Measurements from ENCODE around the gene DTNA. TPM values are rescaled to one million over a fixed set of nuclear protein-coding genes. Genes with fewer than 3 reads are reported as not detected.
A peak's percentile ranks its signal among the peaks of the same experiment; 100 is the strongest.
"Not testable (repeated sequence)": the region's sequence is repeated elsewhere in the genome, so short reads cannot be mapped to it uniquely, and the experiment has no call there.

DTNA gene
- total RNA-seq: 10 to 100 TPM; 10.7 to 76.2 TPM

DNA sequence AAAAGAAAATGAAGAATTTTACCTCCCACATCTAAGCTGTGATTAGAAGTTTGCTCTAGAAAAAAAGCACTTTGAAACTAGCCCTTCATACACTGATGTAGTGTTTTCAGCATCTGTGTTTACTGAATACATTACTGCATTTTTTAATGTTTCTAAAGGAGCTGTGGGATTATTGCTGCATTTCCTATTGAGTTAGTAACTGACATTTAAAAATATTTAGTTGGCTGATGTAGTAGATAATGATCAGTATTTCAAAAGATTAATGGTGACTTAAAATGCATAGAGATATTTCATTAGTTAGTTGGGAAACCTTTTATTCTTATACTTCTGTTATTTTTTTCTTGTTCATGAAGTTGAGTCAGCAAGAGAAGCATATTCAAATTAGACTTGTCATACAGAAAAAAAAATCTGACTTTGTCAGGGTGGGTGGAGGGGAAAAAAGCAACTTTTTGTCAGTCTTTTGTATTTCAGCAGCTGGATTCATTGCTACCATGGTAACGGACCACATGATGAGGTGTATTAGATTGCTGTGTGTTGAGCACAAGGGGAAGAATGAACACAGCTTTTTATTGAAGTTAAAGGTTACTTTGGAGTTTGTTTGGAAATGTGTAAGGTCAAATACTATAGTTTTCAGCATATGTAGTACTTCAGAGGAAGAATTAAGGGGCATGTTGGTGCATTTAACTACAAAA is at the start of gene DTNA:
TSS of gene DTNA (plus strand) at position 549 of the 692 bp plus-strand sequence. CDS start 45,679 bp downstream, outside the sequence.
- H3K36me3 ChIP-seq: no peaks in the 10 kb centered on the region
- TF ChIP-seq, protein P1, sequence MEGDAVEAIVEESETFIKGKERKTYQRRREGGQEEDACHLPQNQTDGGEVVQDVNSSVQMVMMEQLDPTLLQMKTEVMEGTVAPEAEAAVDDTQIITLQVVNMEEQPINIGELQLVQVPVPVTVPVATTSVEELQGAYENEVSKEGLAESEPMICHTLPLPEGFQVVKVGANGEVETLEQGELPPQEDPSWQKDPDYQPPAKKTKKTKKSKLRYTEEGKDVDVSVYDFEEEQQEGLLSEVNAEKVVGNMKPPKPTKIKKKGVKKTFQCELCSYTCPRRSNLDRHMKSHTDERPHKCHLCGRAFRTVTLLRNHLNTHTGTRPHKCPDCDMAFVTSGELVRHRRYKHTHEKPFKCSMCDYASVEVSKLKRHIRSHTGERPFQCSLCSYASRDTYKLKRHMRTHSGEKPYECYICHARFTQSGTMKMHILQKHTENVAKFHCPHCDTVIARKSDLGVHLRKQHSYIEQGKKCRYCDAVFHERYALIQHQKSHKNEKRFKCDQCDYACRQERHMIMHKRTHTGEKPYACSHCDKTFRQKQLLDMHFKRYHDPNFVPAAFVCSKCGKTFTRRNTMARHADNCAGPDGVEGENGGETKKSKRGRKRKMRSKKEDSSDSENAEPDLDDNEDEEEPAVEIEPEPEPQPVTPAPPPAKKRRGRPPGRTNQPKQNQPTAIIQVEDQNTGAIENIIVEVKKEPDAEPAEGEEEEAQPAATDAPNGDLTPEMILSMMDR (IDR thresholded peaks at IDR 0.05): no peak
- TF ChIP-seq POLR2AphosphoS5 (IDR thresholded peaks at IDR 0.05) (no peak), POLR2A (IDR thresholded peaks at IDR 0.05) (no peak)
- no peaks in the 10 kb centered on the region for H3K27me3 ChIP-seq (replicated peaks; ENCODE audit: insufficient read depth)
- no peaks in the 10 kb centered on the region for H3K9me3 ChIP-seq
- no peak within 1 kb of the TSS for H3K4me3 ChIP-seq
- H3K4me1 ChIP-seq (replicated peaks): no peaks in the 10 kb centered on the region
- DNase-seq (ENCODE audit: low spot score): no peak
- peak within 1 kb of the TSS in 1 of 2 donors; percentile 46 for H3K27ac ChIP-seq
- intact Hi-C loops (cut with DNase I): no loop called here
- 33% methylated on average over 1 of the region's 1 CpG for WGBS

DNA sequence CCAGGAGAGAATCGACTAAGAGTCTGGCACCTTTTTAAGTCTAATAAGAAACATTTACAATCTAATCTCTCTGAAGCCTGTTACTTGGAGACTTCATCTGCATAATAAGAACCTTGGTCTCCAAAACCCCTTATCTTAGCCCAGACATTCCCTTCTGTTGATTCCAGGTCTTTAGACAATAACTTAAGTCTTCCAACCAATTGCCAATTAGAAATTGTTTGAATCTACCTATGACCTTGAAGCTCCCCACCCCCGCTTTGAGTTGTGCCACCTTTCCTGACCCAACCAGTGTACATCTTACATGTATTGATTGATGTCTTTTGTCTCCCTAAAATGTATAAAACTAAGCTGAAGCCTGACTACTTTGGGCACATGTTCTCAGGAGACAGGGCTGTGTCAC is 49.5 kb upstream of the DTNA start:
- TF ChIP-seq, protein P1 (IDR thresholded peaks at IDR 0.05): no peak
- TF ChIP-seq POLR2A (IDR thresholded peaks at IDR 0.05) (no peak), POLR2AphosphoS5 (IDR thresholded peaks at IDR 0.05) (no peak)
- 81% methylated on average over 2 of the region's 2 CpGs for WGBS
- Histone ChIP-seq H3K4me3 (no peak overlapping the region), H3K9me3 (no peaks in the 10 kb centered on the region), H3K27me3 (replicated peaks; ENCODE audit: insufficient read depth) (no peaks in the 10 kb centered on the region), H3K36me3 (no peaks in the 10 kb centered on the region), H3K4me1 (replicated peaks) (no peaks in the 10 kb centered on the region), H3K27ac (no peak overlapping the region)
- intact Hi-C loops (cut with DNase I): loop anchor here (5.0 kb wide), 1 partner anchor 127 kb away; no protein-coding TSS in a partner anchor
- DNase-seq (ENCODE audit: low spot score): no peak

DNA sequence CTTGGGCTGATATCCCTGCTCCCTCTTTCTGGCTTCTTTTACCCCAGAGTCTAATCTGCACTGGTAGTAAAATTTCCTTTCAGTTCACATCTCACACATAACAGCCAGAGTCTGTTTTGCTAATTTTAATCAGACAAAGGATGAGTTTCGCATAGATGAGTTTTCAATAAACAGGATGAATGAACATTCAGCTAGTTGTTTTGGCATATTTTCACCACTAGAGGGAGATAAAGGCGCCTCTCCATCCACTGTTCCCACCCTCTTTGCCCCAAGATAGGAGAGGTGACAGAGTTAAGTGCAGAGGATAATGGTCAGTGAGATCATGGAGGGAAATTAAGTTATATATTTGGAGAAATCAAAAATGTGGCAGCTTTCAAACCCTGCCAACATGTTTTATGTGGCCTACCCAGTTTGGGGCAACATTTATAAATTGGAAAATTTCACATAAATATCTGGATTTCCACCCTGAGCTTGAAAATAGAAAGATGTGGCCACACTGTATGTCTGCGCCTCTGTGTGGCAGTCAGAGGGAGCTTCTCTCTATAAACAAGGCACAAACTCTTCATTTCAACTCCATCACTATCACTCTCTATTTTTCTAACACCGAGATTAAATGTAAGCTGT is 48.5 kb upstream of the DTNA start:
- no peaks in the 10 kb centered on the region for H3K9me3 ChIP-seq
- TF ChIP-seq POLR2A (IDR thresholded peaks at IDR 0.05) (no peak), POLR2AphosphoS5 (IDR thresholded peaks at IDR 0.05) (no peak)
- TF ChIP-seq, protein P1 (IDR thresholded peaks at IDR 0.05): peak; percentile 47 to 53 (median 50)
- H3K27ac ChIP-seq: no peak overlapping the region
- no peak overlapping the region for H3K4me3 ChIP-seq
- no peaks in the 10 kb centered on the region for H3K36me3 ChIP-seq
- no peak for DNase-seq (ENCODE audit: low spot score)
- H3K4me1 ChIP-seq (replicated peaks): no peaks in the 10 kb centered on the region
- 61% methylated on average over 4 of the region's 4 CpGs for WGBS
- intact Hi-C loops (cut with DNase I): loop anchor here (5.0 kb wide), 1 partner anchor 126 kb away; no protein-coding TSS in a partner anchor
- no peaks in the 10 kb centered on the region for H3K27me3 ChIP-seq (replicated peaks; ENCODE audit: insufficient read depth)

DNA sequence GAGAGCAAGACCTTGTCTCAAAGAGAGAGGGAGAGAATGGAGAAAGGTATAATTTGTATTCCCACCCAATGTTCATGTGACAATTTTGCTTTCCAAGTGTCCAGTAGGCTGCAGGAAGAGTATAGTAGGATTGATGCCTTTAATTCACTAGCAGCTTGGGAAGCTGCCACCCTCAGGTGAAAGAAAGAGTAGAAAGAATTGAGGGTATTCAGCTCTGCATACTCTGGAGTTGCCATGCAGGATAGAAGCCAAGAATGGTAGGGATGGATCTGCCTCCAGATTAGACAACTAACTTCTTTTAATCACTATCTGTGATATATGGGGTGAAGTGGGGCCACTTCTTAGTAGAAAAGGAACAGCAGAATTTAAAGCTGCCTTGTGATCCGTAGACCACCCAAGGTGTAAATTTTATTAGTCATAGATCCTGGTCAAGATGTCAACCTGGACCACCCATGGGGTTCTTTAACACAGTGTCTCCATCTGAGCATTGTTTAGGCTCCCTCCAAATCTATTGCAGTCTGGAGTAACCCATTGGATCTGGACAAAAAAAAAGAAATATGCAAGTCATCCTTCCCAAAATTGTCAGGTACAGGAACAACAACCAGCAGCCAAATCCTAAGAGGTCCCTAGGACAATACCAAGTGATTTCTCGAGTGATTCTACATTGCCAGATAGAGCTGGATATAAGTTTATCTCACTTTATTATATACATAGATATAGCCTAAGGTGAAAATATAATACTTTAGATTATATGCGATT is 33.1 kb upstream of the DTNA start:
- Histone ChIP-seq H3K4me3 (no peak overlapping the region), H3K4me1 (replicated peaks) (no peaks in the 10 kb centered on the region), H3K36me3 (no peaks in the 10 kb centered on the region), H3K27me3 (replicated peaks; ENCODE audit: insufficient read depth) (no peaks in the 10 kb centered on the region), H3K27ac (no peak overlapping the region), H3K9me3 (no peaks in the 10 kb centered on the region)
- no peak for DNase-seq (ENCODE audit: low spot score)
- TF ChIP-seq POLR2A (IDR thresholded peaks at IDR 0.05): no peak
- TF ChIP-seq, protein P1 (IDR thresholded peaks at IDR 0.05): no peak
- no peak for TF ChIP-seq POLR2AphosphoS5 (IDR thresholded peaks at IDR 0.05)
- intact Hi-C loops (cut with DNase I): no loop called here
- 87% methylated on average over 3 of the region's 3 CpGs for WGBS

DNA sequence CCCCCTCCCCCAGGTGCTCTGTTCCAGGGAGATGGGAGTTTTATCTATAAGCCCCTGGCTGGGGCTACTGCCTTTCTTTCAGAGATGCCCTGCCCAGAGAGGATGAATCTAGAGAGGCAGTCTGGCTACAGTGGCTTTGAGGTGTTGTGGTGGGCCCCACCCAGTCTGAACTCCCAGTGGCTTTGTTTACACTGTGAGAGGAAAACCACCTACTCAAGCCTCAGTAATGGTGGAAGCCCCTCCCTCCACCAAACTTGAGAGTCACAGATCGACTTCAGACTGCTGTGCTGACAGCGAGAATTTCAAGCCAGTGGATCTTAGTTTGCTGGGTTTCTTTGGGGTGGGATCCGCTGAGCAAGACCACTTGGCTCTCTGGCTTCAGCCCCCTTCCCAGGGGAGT is 20.3 kb upstream of the DTNA start:
- H3K9me3 ChIP-seq; H3K36me3 ChIP-seq; intact Hi-C loops (cut with DNase I); H3K27me3 ChIP-seq (replicated peaks; ENCODE audit: insufficient read depth); H3K4me3 ChIP-seq; H3K4me1 ChIP-seq (replicated peaks); H3K27ac ChIP-seq; DNase-seq (ENCODE audit: low spot score): not testable (repeated sequence)
- 80% methylated on average over 3 of the region's 3 CpGs for WGBS

Data from prostate gland (tissue), 2 donors.